ENCODE measurements around the gene IYD. TPM values are rescaled to one million over a fixed set of nuclear protein-coding genes. Genes with fewer than 3 reads are reported as not detected.
A peak's percentile ranks its signal among the peaks of the same experiment; 100 is the strongest.

The IYD gene
- total RNA-seq, 3 donors from 2014 or later: 0.29 to 0.33 TPM; not detected in 1

GRCh38 chr6:150453357-150453756 is 84.5 kb downstream of the IYD start:
- intact Hi-C loops (cut with DNase I; ENCODE audit: low total_unique reads): no loop called here
- Histone ChIP-seq H3K4me1 (no peaks in the 10 kb centered on the region), H3K36me3 (no peaks in the 10 kb centered on the region), H3K4me3 (no peak overlapping the region), H3K27ac (peak overlapping the region in 1 of 2 donors; percentile 13), H3K9me3 (no peaks in the 10 kb centered on the region), H3K27me3 (no peaks in the 10 kb centered on the region)
- DNase-seq (ENCODE audit: low spot score in 2 of 2): no peak
- TF ChIP-seq POLR2A (IDR thresholded peaks at IDR 0.05) (no peak), CTCF (IDR thresholded peaks at IDR 0.05) (no peak), POLR2AphosphoS5 (IDR thresholded peaks at IDR 0.05) (no peak)

Other genes with a start within 250 kb of the IYD start
- gene PPP1R14C, start 226.0 kb upstream of the IYD start, total RNA-seq: 1 to 10 TPM in 2 of 3 donors, not detected in 1; 3.3 to 5.6 TPM
- gene PLEKHG1, start 230.9 kb downstream of the IYD start, total RNA-seq: 10 to 100 TPM; 26.4 to 77.0 (median 40.2) TPM

All from breast epithelium (tissue), 4 donors.